Measurements from ENCODE around the gene SLC35G6. TPM values are rescaled to one million over a fixed set of nuclear protein-coding genes. Genes with fewer than 3 reads are reported as not detected.

Gene SLC35G6
- total RNA-seq, 1 experiment from 2014 or later, result not detected

DNA sequence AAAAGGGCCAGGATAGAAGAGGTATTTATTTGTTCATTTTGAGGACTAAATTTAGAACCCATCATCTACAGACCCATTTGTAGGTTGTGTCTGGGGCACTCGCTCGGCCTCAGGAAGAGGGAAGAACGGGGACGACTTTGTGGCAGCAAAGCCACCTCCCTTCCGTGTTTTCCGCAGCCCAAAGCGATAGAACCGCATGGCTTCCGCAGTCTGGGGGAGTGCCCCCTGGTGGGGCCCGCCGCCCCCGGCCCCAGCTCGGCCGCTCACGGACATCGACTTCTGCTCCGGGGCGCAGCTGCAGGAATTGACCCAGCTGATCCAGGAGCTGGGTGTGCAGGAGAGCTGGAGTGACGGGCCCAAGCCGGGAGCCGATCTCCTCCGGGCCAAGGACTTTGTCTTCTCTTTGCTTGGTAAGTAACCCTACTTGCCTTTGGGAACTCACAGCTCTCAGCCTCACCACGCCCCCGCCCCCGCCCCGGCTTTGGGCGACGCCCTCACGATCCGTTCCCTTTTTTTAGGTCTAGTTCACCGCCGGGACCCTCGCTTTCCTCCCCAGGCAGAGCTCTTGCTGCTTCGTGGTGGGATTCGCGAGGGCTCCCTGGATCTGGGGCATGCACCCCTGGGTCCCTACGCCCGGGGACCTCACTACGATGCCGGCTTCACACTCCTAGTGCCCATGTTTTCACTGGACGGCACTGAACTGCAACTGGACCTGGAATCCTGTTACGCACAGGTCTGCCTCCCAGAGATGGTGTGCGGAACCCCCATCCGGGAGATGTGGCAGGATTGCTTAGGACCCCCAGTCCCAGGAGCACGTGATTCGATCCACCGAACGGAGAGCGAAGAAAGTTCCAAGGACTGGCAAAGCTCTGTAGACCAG is 45.3 kb upstream of the SLC35G6 start:
- CTCF ChIA-PET, result interaction anchor here (1.3 to 1.9 kb wide), 2 partner anchors 19 to 80 kb away, joined by 5 to 11 read pairs; partner anchors contain the start of gene TMEM95
- POLR2A ChIA-PET, result interaction anchor here (0.5 to 1.1 kb wide), 8 partner anchors 18 to 86 kb away, joined by 3 to 9 read pairs (median 4); partner anchors contain the start of gene TMEM256

DNA sequence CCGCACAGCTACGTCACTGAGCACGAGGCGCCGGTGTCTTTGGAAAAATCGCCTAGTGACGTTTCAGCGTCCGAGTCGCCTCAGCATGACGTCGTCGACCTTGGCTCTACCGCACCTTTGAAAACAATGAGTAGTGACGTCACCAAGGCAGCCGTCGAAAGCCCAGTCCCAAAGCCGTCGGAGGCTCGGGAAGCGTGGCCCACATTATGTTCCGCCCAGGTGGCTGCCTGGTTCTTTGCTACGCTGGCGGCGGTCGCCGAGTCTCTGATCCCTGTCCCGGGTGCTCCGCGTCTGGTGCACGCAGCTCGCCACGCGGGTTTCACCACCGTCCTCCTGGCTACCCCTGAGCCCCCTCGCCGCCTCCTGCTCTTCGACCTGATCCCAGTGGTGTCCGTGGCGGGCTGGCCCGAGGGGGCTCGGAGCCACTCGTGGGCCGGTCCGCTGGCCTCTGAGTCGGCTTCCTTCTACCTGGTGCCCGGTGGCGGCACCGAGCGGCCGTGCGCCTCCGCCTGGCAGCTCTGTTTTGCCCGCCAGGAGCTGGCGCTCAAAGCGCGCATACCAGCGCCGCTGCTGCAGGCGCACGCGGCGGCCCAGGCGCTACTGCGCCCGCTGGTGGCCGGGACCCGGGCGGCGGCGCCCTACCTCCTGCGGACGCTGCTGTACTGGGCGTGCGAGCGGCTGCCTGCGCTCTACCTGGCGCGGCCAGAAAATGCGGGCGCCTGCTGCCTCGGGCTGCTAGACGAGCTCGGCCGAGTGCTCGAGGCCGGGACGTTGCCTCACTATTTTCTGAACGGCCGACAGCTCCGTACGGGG is 44.5 kb upstream of the SLC35G6 start:
- ChIA-PET CTCF (interaction anchor here (0.6 to 1.9 kb wide), 6 partner anchors 18 to 124 kb away, joined by 3 to 13 read pairs (median 4); partner anchors contain the start of gene TMEM95), POLR2A (interaction anchor here (0.5 to 1.1 kb wide), 5 partner anchors 8 to 87 kb away, joined by 3 to 4 read pairs (median 4); partner anchors contain the start of gene CHRNB1)
- peak; percentile 83 for ATAC-seq
- Histone ChIP-seq H3K4me1 (ENCODE audit: control insufficient read depth, insufficient read depth, low read length) (peaks cover 12% of the 10 kb centered on the region), H3K27ac (ENCODE audit: low read length) (peak overlapping the region; percentile 77), H3K4me3 (ENCODE audit: low read depth in 2 of 2, low read length in 2 of 2) (peak overlapping the region; percentile 64 to 80), H3K27me3 (ENCODE audit: control insufficient read depth, insufficient read depth, low read length) (no peaks in the 10 kb centered on the region), H3K36me3 (ENCODE audit: control insufficient read depth, insufficient read depth, low read length) (no peaks in the 10 kb centered on the region), H3K9me3 (ENCODE audit: control insufficient read depth, insufficient read depth, low read depth, low read length) (no peaks in the 10 kb centered on the region)
- TF ChIP-seq, protein P1, sequence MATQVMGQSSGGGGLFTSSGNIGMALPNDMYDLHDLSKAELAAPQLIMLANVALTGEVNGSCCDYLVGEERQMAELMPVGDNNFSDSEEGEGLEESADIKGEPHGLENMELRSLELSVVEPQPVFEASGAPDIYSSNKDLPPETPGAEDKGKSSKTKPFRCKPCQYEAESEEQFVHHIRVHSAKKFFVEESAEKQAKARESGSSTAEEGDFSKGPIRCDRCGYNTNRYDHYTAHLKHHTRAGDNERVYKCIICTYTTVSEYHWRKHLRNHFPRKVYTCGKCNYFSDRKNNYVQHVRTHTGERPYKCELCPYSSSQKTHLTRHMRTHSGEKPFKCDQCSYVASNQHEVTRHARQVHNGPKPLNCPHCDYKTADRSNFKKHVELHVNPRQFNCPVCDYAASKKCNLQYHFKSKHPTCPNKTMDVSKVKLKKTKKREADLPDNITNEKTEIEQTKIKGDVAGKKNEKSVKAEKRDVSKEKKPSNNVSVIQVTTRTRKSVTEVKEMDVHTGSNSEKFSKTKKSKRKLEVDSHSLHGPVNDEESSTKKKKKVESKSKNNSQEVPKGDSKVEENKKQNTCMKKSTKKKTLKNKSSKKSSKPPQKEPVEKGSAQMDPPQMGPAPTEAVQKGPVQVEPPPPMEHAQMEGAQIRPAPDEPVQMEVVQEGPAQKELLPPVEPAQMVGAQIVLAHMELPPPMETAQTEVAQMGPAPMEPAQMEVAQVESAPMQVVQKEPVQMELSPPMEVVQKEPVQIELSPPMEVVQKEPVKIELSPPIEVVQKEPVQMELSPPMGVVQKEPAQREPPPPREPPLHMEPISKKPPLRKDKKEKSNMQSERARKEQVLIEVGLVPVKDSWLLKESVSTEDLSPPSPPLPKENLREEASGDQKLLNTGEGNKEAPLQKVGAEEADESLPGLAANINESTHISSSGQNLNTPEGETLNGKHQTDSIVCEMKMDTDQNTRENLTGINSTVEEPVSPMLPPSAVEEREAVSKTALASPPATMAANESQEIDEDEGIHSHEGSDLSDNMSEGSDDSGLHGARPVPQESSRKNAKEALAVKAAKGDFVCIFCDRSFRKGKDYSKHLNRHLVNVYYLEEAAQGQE (IDR thresholded peaks at IDR 0.05; ENCODE audit: insufficient read depth in 1 of 2, low read depth in 2 of 2, low read length in 1 of 2), result no peak
- TF ChIP-seq TCF7L2 (IDR thresholded peaks at IDR 0.05; ENCODE audit: low read depth, low read length) (peak; percentile 69), POLR2AphosphoS5 (IDR thresholded peaks at IDR 0.05; ENCODE audit: low read depth, low read length) (peak; percentile 27; the same call in 1 of the 2 replicates), SIN3A (IDR thresholded peaks at IDR 0.05; ENCODE audit: borderline replicate concordance, insufficient read depth, low read depth, low read length) (peak; percentile 70; the same call in 1 of the 2 replicates), CTCF (IDR thresholded peaks at IDR 0.05) (peak; percentile 99)
- BruUV-seq (replicated peaks), result no TSS peak
- in situ Hi-C loops (cut with HindIII; ENCODE audit: low pct_unique_long_range_greater_than_20kb, low sequenced_read_pairs), result no loop called here
- intact Hi-C loops (cut with micrococcal nuclease; ENCODE audit: unreplicated experiment), result loop anchor here (10.0 kb wide), 1 partner anchor 82 kb away; the partner anchor contains the start of genes KCTD11 and TMEM95
- peak; percentile 91 for DNase-seq (ENCODE audit: low read depth, low spot score)

More for the DNA sequence above, 45.3 kb upstream of the SLC35G6 start:
- BruUV-seq (replicated peaks), result TSS peak; percentile 96
- Histone ChIP-seq H3K4me3 (ENCODE audit: low read depth in 2 of 2, low read length in 2 of 2) (peak overlapping the region; percentile 64 to 80), H3K36me3 (ENCODE audit: control insufficient read depth, insufficient read depth, low read length) (no peaks in the 10 kb centered on the region), H3K27ac (ENCODE audit: low read length) (peak overlapping the region; percentile 77), H3K4me1 (ENCODE audit: control insufficient read depth, insufficient read depth, low read length) (peaks cover 9% of the 10 kb centered on the region), H3K27me3 (ENCODE audit: control insufficient read depth, insufficient read depth, low read length) (no peaks in the 10 kb centered on the region), H3K9me3 (ENCODE audit: control insufficient read depth, insufficient read depth, low read depth, low read length) (no peaks in the 10 kb centered on the region)
- in situ Hi-C loops (cut with HindIII; ENCODE audit: low pct_unique_long_range_greater_than_20kb, low sequenced_read_pairs), result no loop called here
- intact Hi-C loops (cut with micrococcal nuclease; ENCODE audit: unreplicated experiment), result loop anchor here (10.0 kb wide), 1 partner anchor 81 kb away; the partner anchor contains the start of genes KCTD11 and TMEM95
- TF ChIP-seq SIN3A (IDR thresholded peaks at IDR 0.05; ENCODE audit: borderline replicate concordance, insufficient read depth, low read depth, low read length) (peak; percentile 54; the same call in 1 of the 2 replicates), CTCF (IDR thresholded peaks at IDR 0.05) (no peak)
- DNase-seq (ENCODE audit: low read depth, low spot score), result no peak
- ATAC-seq, result peak; percentile 28
